GM12891 (cell line): ENCODE measurements around the gene ALDH3A2.

ENCODE experiments used
- DNase-seq: peaks from one replicate; pipeline ENCODE4 v3.0.0; 2011; ENCODE audit warnings: low spot score; ENCODE audit not compliant: insufficient read length
- FAIRE-seq: peaks from 2 replicates; lab custom pipeline; 2011; peaks lifted over from hg19 to GRCh38; lab: Jason Lieb, UNC
- PAX5 ChIP-seq: IDR thresholded peaks from 2 replicates; pipeline ENCODE4 v1.6.1; 2011; ENCODE audit warnings: low read length, moderate library complexity, mild to moderate bottlenecking; ENCODE audit not compliant: insufficient read depth, severe bottlenecking
- POLR2A ChIP-seq: IDR thresholded peaks from 2 replicates; pipeline ENCODE4 v1.6.1; 2011; ENCODE audit warnings: low read depth, low read length, control low read depth
- POLR2AphosphoS5 ChIP-seq: IDR thresholded peaks from 2 replicates; pipeline ENCODE4 v1.6.1; 2011; ENCODE audit warnings: low read depth, low read length, control low read depth
- POU2F2 ChIP-seq: IDR thresholded peaks from 2 replicates; pipeline ENCODE4 v1.6.1; 2011; ENCODE audit warnings: low read depth, mild to moderate bottlenecking, control low read depth, low read length, moderate library complexity
- SPI1 ChIP-seq: IDR thresholded peaks from 2 replicates; pipeline ENCODE4 v1.6.1; 2011; ENCODE audit warnings: low read depth, low read length, control low read depth
- TAF1 ChIP-seq: IDR thresholded peaks from 2 replicates; pipeline ENCODE4 v1.6.1; 2011; ENCODE audit warnings: low read depth, low read length, control low read depth

The ALDH3A2 gene

GRCh38 chr17:19713462-19713861, 64.9 kb downstream of the ALDH3A2 start:
- FAIRE-seq (no peak), DNase-seq (no peak)
- no peak for TF ChIP-seq POLR2AphosphoS5
- no peak for TF ChIP-seq POU2F2

- no peak for TF ChIP-seq POLR2AphosphoS5
- no peak for TF ChIP-seq PAX5
- no peak for TF ChIP-seq POU2F2
- TF ChIP-seq SPI1, result no peak
- TF ChIP-seq POLR2A, result no peak
- TF ChIP-seq TAF1, result no peak
- FAIRE-seq, result no peak
- DNase-seq, result no peak
Observed at GRCh38 chr17:19713901-19714361, 65.4 kb downstream of the ALDH3A2 start.

- no peak for FAIRE-seq
- DNase-seq, result no peak
- TF ChIP-seq POU2F2 (no peak), PAX5 (no peak), TAF1 (no peak), SPI1 (no peak)
Observed at GRCh38 chr17:19714542-19715411, 66.2 kb downstream of the ALDH3A2 start.

GRCh38 chr17:19716108-19717030, 67.8 kb downstream of the ALDH3A2 start, which contains the start of gene SLC47A2:
Gene SLC47A2, minus strand, starts transcription at chr17:19716584. Its CDS starts 29 bp downstream, at chr17:19716555.
- DNase-seq, result no peak
- no peak for FAIRE-seq
- no peak for TF ChIP-seq SPI1
- no peak for TF ChIP-seq POLR2A
- TF ChIP-seq PAX5, result no peak
- no peak for TF ChIP-seq TAF1
- no peak for TF ChIP-seq POU2F2
- TF ChIP-seq POLR2AphosphoS5, result no peak

- no peak for FAIRE-seq
- no peak for DNase-seq
- no peak for TF ChIP-seq PAX5
- no peak for TF ChIP-seq POLR2AphosphoS5
- no peak for TF ChIP-seq POLR2A
- no peak for TF ChIP-seq SPI1
- no peak for TF ChIP-seq POU2F2
- no peak for TF ChIP-seq TAF1
Observed at GRCh38 chr17:19717031-19717360, 68.4 kb downstream of the ALDH3A2 start.

GRCh38 chr17:19717411-19717908, 68.9 kb downstream of the ALDH3A2 start:
- TF ChIP-seq POLR2AphosphoS5, result no peak
- FAIRE-seq (no peak), DNase-seq (no peak)

GRCh38 chr17:19718041-19718612, 69.6 kb downstream of the ALDH3A2 start:
- FAIRE-seq (no peak), DNase-seq (no peak)
- TF ChIP-seq POLR2A (no peak), POU2F2 (no peak), SPI1 (no peak), POLR2AphosphoS5 (no peak), TAF1 (no peak), PAX5 (no peak)

- DNase-seq (no peak), FAIRE-seq (no peak)
- TF ChIP-seq POLR2AphosphoS5 (no peak), TAF1 (no peak), PAX5 (no peak), SPI1 (no peak), POLR2A (no peak), POU2F2 (no peak)
Observed at GRCh38 chr17:19718613-19719354, 70.2 kb downstream of the ALDH3A2 start.
